Panc1 (cell line): ENCODE measurements around the gene LIPE. TPM values are rescaled to one million over a fixed set of nuclear protein-coding genes. Genes with fewer than 3 reads are reported as not detected.

Source experiments
- ATAC-seq: fragments of 200-7000 bp; cut with Tn5 transposase; 2 replicates; pipeline ENCODE4 v1.9.1; 2020; ENCODE audit warnings: mild to moderate bottlenecking, moderate library complexity
- BruUV-seq: library from RNA; stranded (reverse); fragments of 400-500 nt; replicated peaks from 2 replicates; lab custom pipeline; 2021; lab: Mats Ljungman, UMichigan
- CTCF ChIA-PET: fragments of 300-600 bp; sonication (Branson Sonifier 250); formaldehyde crosslinking; loops from one replicate; lab custom pipeline; 2022; ENCODE audit warnings: antibody characterized with exemption; lab: Charles Lee
- POLR2A ChIA-PET: fragments of 300-600 bp; sonication (Branson Sonifier 250); formaldehyde crosslinking; loops from one replicate; lab custom pipeline; 2022; ENCODE audit warnings: antibody characterized with exemption; lab: Charles Lee
- DNase-seq: peaks from one replicate; pipeline ENCODE4 v3.0.0-alpha.2; 2010; ENCODE audit warnings: low read depth, low spot score
- H3K27ac ChIP-seq: 2 replicates; pipeline ENCODE4 v1.5.1; 2011; ENCODE audit warnings: mild to moderate bottlenecking, low read length, inconsistent platforms
- H3K27me3 ChIP-seq: fragments of 200-500 bp; sonication (Bioruptor generic); 2 replicates; pipeline ENCODE4 v1.6.0; 2014; ENCODE audit warnings: low read length, inconsistent platforms; ENCODE audit not compliant: control insufficient read depth, insufficient read depth
- H3K36me3 ChIP-seq: fragments of 200-500 bp; sonication (Bioruptor generic); 2 replicates; pipeline ENCODE4 v1.5.1; 2014; ENCODE audit warnings: inconsistent platforms, mild to moderate bottlenecking, low read length, moderate library complexity; ENCODE audit not compliant: control insufficient read depth, insufficient read depth
- H3K4me1 ChIP-seq: 2 replicates; pipeline ENCODE4 v1.5.1; 2011; ENCODE audit warnings: inconsistent platforms, mild to moderate bottlenecking, low read length, moderate library complexity; ENCODE audit not compliant: control insufficient read depth, insufficient read depth
- H3K4me3 ChIP-seq, 2 experiments: 2 replicates each; pipeline ENCODE4 v1.5.1; 2011 to 2012; ENCODE audit warnings: low read depth in 2 of 2, low read length in 2 of 2, mild to moderate bottlenecking in 2 of 2, inconsistent platforms in 1 of 2, moderate library complexity in 1 of 2
- H3K9me3 ChIP-seq: fragments of 200-500 bp; sonication (Bioruptor generic); 2 replicates; pipeline ENCODE4 v1.5.1; 2014; ENCODE audit warnings: low read depth, mild to moderate bottlenecking, inconsistent platforms, low read length, moderate library complexity; ENCODE audit not compliant: control insufficient read depth, insufficient read depth
- CTCF ChIP-seq: fragments of 450-650 bp; IDR thresholded peaks from 2 replicates; pipeline ENCODE4 v1.5.1; 2017; ENCODE audit warnings: mild to moderate bottlenecking
- POLR2AphosphoS5 ChIP-seq: IDR thresholded peaks from 2 replicates; pipeline ENCODE4 v1.6.1; 2012; ENCODE audit warnings: mild to moderate bottlenecking, low read depth, low read length, moderate library complexity
- REST ChIP-seq, 2 experiments: IDR thresholded peaks; 2 replicates each; pipeline ENCODE4 v1.6.1; 2011 to 2012; ENCODE audit warnings: low read depth in 2 of 2, control low read depth in 1 of 2, low read length in 1 of 2, mild to moderate bottlenecking in 1 of 2, moderate library complexity in 1 of 2; ENCODE audit not compliant: insufficient read depth in 1 of 2
- SIN3A ChIP-seq: IDR thresholded peaks from 2 replicates; pipeline ENCODE4 v1.6.1; 2012; ENCODE audit warnings: low read depth, mild to moderate bottlenecking, low read length, moderate library complexity, borderline replicate concordance; ENCODE audit not compliant: insufficient read depth
- TCF7L2 ChIP-seq: IDR thresholded peaks from 2 replicates; pipeline ENCODE4 v1.6.1; 2011; ENCODE audit warnings: mild to moderate bottlenecking, low read depth, low read length, inconsistent platforms
- in situ Hi-C: cut with HindIII; loops from 2 replicates; pipeline ENCODE4 v1.10.0; 2016; ENCODE audit warnings: low sequenced_read_pairs, low pct_unique_long_range_greater_than_20kb
- intact Hi-C: fragments of 100-400 bp; cut with micrococcal nuclease; formaldehyde crosslinking; loops from one replicate; pipeline ENCODE4 v1.10.0; 2022; ENCODE audit not compliant: unreplicated experiment
- total RNA-seq: library from RNA; stranded (reverse); gene quantifications from one replicate; pipeline ENCODE4 v1.2.1, GENCODE V29; 2021; ENCODE audit not compliant: unreplicated experiment

The LIPE gene
- total RNA-seq, 1 experiment from 2014 or later = 3.4 TPM

GRCh38 chr19:42410371-42410770 lies 16.8 kb downstream of the LIPE start:
- POLR2A ChIA-PET = no interaction called here
- CTCF ChIA-PET = interaction anchor here (0.6 kb wide), 1 partner anchor 112 kb away, joined by 3 read pairs; no protein-coding TSS in a partner anchor
- in situ Hi-C loops = no loop called here

GRCh38 chr19:42409477-42409876 lies 17.7 kb downstream of the LIPE start:
- Histone ChIP-seq H3K9me3 (no peaks in the 10 kb centered on the region), H3K4me1 (no peaks in the 10 kb centered on the region), H3K27me3 (no peaks in the 10 kb centered on the region), H3K4me3 (no peak overlapping the region), H3K36me3 (no peaks in the 10 kb centered on the region), H3K27ac (no peak overlapping the region)
- DNase-seq (no peak), ATAC-seq (no peak)
- TF ChIP-seq CTCF (no peak), TCF7L2 (no peak), POLR2AphosphoS5 (no peak), REST (IDR thresholded peaks at IDR 0.05; ENCODE audit: insufficient read depth in 1 of 2, low read depth in 2 of 2, low read length in 1 of 2) (no peak), SIN3A (no peak)
- BruUV-seq = no TSS peak
- CTCF ChIA-PET = no interaction called here
- in situ Hi-C loops (no loop called here), intact Hi-C loops (no loop called here)
- POLR2A ChIA-PET = no interaction called here

More at GRCh38 chr19:42410371-42410770, 16.8 kb downstream of the LIPE start:
- TF ChIP-seq POLR2AphosphoS5 (no peak), SIN3A (no peak), TCF7L2 (no peak), CTCF (no peak), REST (IDR thresholded peaks at IDR 0.05; ENCODE audit: insufficient read depth in 1 of 2, low read depth in 2 of 2, low read length in 1 of 2) (no peak)
- no peaks in the 10 kb centered on the region for H3K36me3 ChIP-seq
- DNase-seq (no peak), ATAC-seq (no peak)
- no peak overlapping the region for H3K27ac ChIP-seq
- H3K4me1 ChIP-seq = no peaks in the 10 kb centered on the region
- no peaks in the 10 kb centered on the region for H3K27me3 ChIP-seq
- intact Hi-C loops = no loop called here
- H3K4me3 ChIP-seq = no peak overlapping the region
- BruUV-seq = no TSS peak
- H3K9me3 ChIP-seq = no peaks in the 10 kb centered on the region
